ENCODE data around the gene SPRR2B.
"Not testable (repeated sequence)": the region's sequence is repeated elsewhere in the genome, so short reads cannot be mapped to it uniquely, and the experiment has no call there.

SPRR2B gene

GRCh38 chr1:153025797-153026196, 45.6 kb downstream of the SPRR2B start:
- no peak for TF ChIP-seq CTCF (IDR thresholded peaks at IDR 0.05; ENCODE audit: borderline replicate concordance, control extremely low read depth, extremely low read depth, insufficient read depth, missing control alignments)
- DNase-seq (ENCODE audit: low spot score) = no peak
- in situ Hi-C loops (cut with MboI; ENCODE audit: low sequenced_read_pairs, unreplicated experiment) = no loop called here

- in situ Hi-C loops (cut with MboI; ENCODE audit: low sequenced_read_pairs, unreplicated experiment) = no loop called here
- no peak for TF ChIP-seq CTCF (IDR thresholded peaks at IDR 0.05; ENCODE audit: borderline replicate concordance, control extremely low read depth, extremely low read depth, insufficient read depth, missing control alignments)
- DNase-seq (ENCODE audit: low spot score) = no peak
Measured at GRCh38 chr1:153024413-153024812, 47.0 kb downstream of the SPRR2B start.

GRCh38 chr1:153023109-153023508, 48.3 kb downstream of the SPRR2B start:
- TF ChIP-seq CTCF (IDR thresholded peaks at IDR 0.05; ENCODE audit: borderline replicate concordance, control extremely low read depth, extremely low read depth, insufficient read depth, missing control alignments) = no peak
- no peak for DNase-seq (ENCODE audit: low spot score)
- in situ Hi-C loops (cut with MboI; ENCODE audit: low sequenced_read_pairs, unreplicated experiment) = no loop called here

- DNase-seq (ENCODE audit: low spot score) = not testable (repeated sequence)
Measured at GRCh38 chr1:153022340-153022739, 49.1 kb downstream of the SPRR2B start.

GRCh38 chr1:153021829-153022228, 49.6 kb downstream of the SPRR2B start:
- in situ Hi-C loops (cut with MboI; ENCODE audit: low sequenced_read_pairs, unreplicated experiment); DNase-seq (ENCODE audit: low spot score): not testable (repeated sequence)

More at GRCh38 chr1:153022340-153022739, 49.1 kb downstream of the SPRR2B start:
- in situ Hi-C loops (cut with MboI; ENCODE audit: low sequenced_read_pairs, unreplicated experiment) = not testable (repeated sequence)

All from GM13976 (cell line).